Measurements from ENCODE around the gene EHD3.

EHD3 gene

GRCh38 chr2:31299547-31299946 is 65.6 kb downstream of the EHD3 start:
- in situ Hi-C loops (cut with MboI; ENCODE audit: low sequenced_read_pairs, unreplicated experiment), result no loop called here
- no peak for TF ChIP-seq CTCF (IDR thresholded peaks at IDR 0.05; ENCODE audit: borderline replicate concordance, control extremely low read depth, extremely low read depth, insufficient read depth, missing control alignments)

GRCh38 chr2:31300309-31300708 is 66.4 kb downstream of the EHD3 start:
- no peak for DNase-seq (ENCODE audit: low spot score)
- TF ChIP-seq CTCF (IDR thresholded peaks at IDR 0.05; ENCODE audit: borderline replicate concordance, control extremely low read depth, extremely low read depth, insufficient read depth, missing control alignments), result no peak
- in situ Hi-C loops (cut with MboI; ENCODE audit: low sequenced_read_pairs, unreplicated experiment), result no loop called here

More at GRCh38 chr2:31299547-31299946, 65.6 kb downstream of the EHD3 start:
- DNase-seq (ENCODE audit: low spot score), result no peak

- DNase-seq (ENCODE audit: low spot score), result no peak
- in situ Hi-C loops (cut with MboI; ENCODE audit: low sequenced_read_pairs, unreplicated experiment), result no loop called here
- TF ChIP-seq CTCF (IDR thresholded peaks at IDR 0.05; ENCODE audit: borderline replicate concordance, control extremely low read depth, extremely low read depth, insufficient read depth, missing control alignments), result no peak
Observed at GRCh38 chr2:31302940-31303563, 69.1 kb downstream of the EHD3 start.

- DNase-seq (ENCODE audit: low spot score), result no peak
- no peak for TF ChIP-seq CTCF (IDR thresholded peaks at IDR 0.05; ENCODE audit: borderline replicate concordance, control extremely low read depth, extremely low read depth, insufficient read depth, missing control alignments)
- in situ Hi-C loops (cut with MboI; ENCODE audit: low sequenced_read_pairs, unreplicated experiment), result no loop called here
Observed at GRCh38 chr2:31304816-31305215, 70.9 kb downstream of the EHD3 start.

GRCh38 chr2:31312898-31313297 is 78.9 kb downstream of the EHD3 start:
- DNase-seq (ENCODE audit: low spot score), result no peak
- in situ Hi-C loops (cut with MboI; ENCODE audit: low sequenced_read_pairs, unreplicated experiment), result no loop called here
- TF ChIP-seq CTCF (IDR thresholded peaks at IDR 0.05; ENCODE audit: borderline replicate concordance, control extremely low read depth, extremely low read depth, insufficient read depth, missing control alignments), result no peak

GRCh38 chr2:31314761-31315160 is 80.8 kb downstream of the EHD3 start:
- no peak for TF ChIP-seq CTCF (IDR thresholded peaks at IDR 0.05; ENCODE audit: borderline replicate concordance, control extremely low read depth, extremely low read depth, insufficient read depth, missing control alignments)
- in situ Hi-C loops (cut with MboI; ENCODE audit: low sequenced_read_pairs, unreplicated experiment), result no loop called here
- no peak for DNase-seq (ENCODE audit: low spot score)
